ENCODE measurements around the gene IRX5.

IRX5 gene

GRCh38 chr16:54930005-54930868, at the start of gene IRX5:
Gene IRX5, plus strand, starts transcription at chr16:54930865. Its CDS starts 334 bp downstream, at chr16:54931199.
- DNase-seq (ENCODE audit: low read depth in 2 of 2) = no peak

DNA sequence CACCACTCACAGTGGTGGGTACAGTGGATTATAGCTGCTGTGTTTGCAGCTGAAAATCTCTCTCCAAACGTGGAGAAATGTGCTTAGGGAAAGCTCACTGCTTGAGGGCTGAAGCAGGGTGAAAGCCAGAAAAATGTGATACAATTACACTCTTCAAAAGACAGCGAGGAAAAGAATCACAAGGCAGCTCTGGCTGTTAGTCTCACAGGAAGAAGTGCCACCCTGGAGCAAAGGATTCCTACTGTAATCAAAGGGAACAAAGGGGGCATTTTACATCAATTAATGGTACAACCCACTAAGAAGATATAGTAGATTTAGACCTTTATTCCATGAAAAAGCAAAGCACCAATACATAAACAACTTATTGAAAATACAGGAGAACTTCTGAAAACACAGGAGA, 48.1 kb upstream of the IRX5 start:
- no peak for DNase-seq (ENCODE audit: low read depth in 2 of 2)

GRCh38 chr16:54883358-54883757, 47.3 kb upstream of the IRX5 start:
- no peak for DNase-seq (ENCODE audit: low read depth in 2 of 2)

GRCh38 chr16:54886078-54886477, 44.6 kb upstream of the IRX5 start:
- no peak for DNase-seq (ENCODE audit: low read depth in 2 of 2)

DNA sequence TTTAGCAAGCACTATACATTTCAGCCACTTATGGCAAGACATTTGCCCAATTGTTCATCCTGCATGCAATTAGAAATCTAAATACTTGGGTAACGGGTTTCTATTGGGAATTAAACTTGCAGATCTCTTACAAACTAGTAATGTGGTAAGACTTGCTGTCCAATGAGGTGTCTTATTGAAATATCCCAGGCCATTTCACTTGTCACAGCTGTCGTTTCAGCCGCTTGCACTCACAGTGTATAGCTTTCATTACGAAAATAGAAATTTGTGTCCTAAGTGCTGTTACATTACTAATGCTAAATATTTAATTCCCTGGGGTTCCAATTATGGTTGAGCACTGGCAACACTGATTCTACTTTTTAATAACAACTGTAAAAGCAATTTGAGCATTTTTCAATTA, 40.3 kb upstream of the IRX5 start:
- DNase-seq (ENCODE audit: low read depth in 2 of 2) = no peak

DNA sequence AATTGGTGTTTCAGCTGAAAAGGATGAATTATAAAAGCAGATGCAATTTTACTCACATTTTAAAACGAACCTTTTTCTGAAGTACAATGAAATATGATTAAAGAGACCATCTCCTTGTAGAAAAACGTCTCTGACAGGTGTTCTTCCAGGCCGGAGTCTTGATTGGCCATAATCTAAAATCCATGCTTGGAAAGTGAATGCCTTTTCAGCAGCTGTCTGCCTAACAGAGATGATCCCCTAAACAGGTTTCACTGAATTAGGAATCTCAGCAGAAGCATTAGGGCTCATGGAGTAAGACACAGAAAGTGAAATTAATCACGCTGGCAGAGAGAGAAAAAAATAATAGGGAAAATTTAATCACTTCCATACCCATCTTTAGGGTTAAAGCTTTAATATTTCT, 39.3 kb upstream of the IRX5 start:
- DNase-seq (ENCODE audit: low read depth in 2 of 2) = no peak

DNA sequence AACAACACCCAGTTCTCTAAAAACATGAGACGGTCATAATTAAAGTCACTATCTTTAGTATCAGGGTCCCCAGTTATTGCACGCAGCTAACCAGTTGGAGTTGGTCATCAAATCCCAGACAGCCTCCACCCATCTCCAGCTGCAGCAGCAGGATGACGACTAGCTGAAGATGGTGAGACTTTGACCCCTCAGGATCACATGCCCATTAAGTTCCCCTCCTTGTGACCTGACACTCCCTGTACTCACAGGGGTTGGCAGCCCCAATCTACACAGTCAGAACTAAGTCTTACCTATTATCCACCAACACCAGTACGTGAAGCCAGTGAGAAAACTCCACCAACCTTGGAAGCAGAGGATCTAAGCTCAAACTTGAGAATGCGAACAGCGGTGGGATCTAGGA, 37.7 kb upstream of the IRX5 start:
- no peak for DNase-seq (ENCODE audit: low read depth in 2 of 2)

- no peak for DNase-seq (ENCODE audit: low read depth in 2 of 2)
These were observed 32.7 kb upstream of the IRX5 start for GRCh38 chr16:54897930-54898329.

- DNase-seq (ENCODE audit: low read depth in 2 of 2) = no peak
These were observed 29.1 kb upstream of the IRX5 start for GRCh38 chr16:54901606-54902005.

GRCh38 chr16:54903047-54903446, 27.6 kb upstream of the IRX5 start:
- no peak for DNase-seq (ENCODE audit: low read depth in 2 of 2)

DNA sequence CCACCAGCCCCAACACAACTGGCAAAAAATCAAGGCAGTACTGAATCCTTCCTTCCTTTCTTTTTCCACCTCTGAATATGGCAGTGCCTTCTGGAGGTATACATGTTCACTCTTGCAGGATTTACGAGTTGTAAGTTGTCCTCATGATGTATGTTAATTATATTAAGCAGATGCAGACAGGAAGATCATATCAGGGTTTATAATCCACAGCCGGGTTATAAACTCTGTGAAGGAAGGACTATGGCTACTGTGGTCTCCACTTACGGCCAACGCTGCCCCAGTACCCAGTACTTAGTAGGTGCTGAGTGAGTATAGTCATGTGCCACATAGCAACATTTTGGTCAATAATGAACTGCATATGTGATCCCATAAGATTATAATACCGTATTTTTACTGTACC, 19.6 kb upstream of the IRX5 start:
- DNase-seq (ENCODE audit: low read depth in 2 of 2) = no peak

DNA sequence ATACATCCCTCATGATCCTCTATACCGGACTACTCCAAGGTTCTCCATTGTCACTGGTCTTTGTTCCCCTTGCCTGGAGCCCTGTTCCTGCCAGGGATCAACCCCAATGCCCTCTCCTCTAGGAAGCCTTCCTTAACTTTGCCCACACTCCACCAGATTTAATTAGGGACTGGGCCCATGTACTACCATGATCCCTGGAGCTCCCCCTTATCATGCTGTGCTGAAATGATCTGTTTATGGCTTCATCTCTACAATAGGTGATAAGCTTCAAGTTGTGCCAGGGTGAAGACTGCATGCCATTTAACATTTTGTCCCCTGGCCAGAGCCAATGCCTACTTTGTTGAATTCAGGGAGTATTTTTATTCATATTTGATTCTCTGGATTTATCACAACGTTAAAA, 17.9 kb upstream of the IRX5 start:
- no peak for DNase-seq (ENCODE audit: low read depth in 2 of 2)

- no peak for DNase-seq (ENCODE audit: low read depth in 2 of 2)
These were observed 9.3 kb upstream of the IRX5 start for GRCh38 chr16:54921206-54921824.

DNA sequence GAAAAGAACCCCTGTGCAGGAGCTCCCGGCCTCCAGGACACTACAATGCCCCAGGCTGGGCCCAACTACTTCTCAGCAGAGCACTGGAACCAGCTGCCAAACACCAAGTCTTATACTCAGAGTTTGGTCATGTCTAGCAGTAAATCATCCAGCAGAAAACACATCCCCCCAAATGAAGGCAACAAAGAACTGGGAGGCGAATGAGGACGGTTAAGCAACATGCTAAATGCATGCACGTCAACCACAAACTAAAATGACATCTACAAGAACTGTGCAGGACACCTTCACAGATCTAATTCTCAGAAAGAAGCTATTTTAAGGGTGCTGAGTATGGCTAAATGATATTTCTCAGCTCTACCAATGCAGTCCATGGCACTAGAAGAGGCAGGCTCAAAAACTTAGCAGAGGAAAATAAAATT, 7.6 kb upstream of the IRX5 start:
- no peak for DNase-seq (ENCODE audit: low read depth in 2 of 2)

- DNase-seq (ENCODE audit: low read depth in 2 of 2) = no peak
These were observed 6.7 kb upstream of the IRX5 start for GRCh38 chr16:54923988-54924387.

GRCh38 chr16:54926166-54926838, 4.4 kb upstream of the IRX5 start:
- no peak for DNase-seq (ENCODE audit: low read depth in 2 of 2)

DNA sequence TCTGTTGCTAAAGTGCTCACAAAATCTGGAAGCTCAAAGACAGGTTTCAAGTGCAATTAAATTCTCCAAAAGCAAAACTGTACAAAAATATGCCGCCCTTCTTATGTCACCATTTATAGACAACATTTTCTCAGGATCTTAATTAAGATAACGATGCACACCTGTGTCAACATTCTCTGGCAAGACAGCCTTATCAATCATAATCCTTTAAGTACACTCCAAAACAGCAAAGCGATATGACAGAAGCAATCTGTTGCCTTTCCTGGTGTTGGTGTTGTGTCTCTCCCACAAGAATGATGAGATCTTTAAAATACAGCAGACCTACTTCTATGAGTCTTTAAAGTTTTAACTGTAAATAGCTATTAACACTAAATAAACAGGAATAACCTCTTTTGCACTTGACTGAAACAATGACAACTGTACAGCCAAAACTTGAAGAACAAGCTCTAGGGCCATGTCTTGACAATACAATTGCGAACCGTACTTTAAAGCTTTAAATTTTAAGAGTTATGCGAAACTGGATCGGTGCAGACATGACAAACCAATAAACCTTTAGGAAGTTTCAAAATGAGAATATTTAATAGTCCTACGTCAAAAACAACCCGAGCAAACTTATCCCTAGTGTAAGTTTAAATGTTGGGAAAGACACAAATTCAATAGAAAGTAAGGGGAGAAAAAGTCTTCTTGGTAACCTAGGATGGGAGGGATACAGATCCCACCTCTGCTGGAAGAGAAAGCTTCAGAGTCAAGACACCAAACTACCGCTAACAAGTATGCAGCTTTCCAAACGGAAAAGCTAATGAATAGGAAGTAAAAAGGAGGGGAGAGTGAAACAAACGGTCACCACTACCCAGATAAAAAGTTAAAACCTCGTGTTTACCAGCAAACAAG, 3.3 kb upstream of the IRX5 start:
- no peak for DNase-seq (ENCODE audit: low read depth in 2 of 2)

DNA sequence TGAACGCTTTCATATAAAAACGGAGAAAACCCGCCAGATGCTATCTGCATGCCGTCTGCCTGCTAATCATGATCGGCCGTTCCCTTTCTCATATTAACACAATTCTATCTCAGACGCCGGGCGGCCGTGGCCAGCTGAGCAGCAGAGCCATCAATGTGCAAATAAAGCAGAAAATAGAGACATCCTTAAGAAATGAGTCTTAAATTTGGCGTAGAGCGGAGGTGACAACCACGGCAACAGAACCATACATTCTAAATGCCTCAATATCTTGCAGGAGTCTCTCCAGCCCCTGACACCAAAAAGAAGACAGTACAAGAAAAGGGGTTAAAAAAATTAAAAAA, 2.7 kb upstream of the IRX5 start:
- DNase-seq (ENCODE audit: low read depth in 2 of 2) = no peak

- DNase-seq (ENCODE audit: low read depth in 2 of 2) = no peak
These were observed 2.1 kb upstream of the IRX5 start for GRCh38 chr16:54928411-54929089.

DNA sequence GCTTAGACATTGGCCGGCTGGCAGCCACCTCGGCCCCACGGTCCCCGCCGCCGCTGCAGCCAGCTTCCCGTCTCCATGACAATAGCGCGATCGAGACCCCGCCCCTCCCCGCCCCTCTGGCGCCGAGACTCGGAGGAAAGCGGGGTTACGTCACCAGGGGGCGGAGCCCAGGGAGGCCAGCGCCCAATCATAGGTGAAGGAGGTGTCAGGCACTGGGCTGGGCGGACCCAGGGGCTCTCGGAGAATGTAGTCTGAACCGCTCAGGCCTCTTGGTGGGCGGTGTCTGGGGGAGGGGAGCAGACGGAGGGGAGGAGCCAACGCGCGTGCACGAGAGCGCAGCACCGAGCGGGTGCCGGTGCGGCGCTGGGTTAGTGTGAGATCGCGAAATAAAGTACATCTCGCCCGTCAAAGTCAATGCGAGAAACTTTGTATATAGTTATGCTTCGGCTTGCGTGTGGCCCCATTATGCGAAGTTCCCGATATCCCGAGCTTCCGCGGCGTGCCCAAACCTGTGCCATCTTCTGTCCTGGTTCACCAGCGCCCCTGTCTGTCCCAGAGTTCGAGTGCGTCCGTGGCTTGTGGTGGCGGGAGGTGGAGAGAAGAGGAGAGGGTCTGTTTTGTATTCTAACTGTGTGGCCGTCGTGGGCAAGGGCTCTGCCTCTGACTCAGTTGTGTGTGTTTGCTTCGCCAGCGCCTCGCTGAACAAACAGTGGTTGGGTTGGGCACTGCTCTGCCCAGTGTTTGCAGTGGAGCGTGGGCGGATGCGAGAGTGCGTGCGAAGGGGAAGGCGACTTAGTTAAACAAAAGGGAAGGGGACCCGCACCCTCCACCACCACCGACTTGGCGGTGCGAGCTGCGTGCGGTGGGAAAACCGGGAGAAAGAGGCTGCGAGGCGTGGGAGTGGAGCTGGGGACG, 1.3 kb upstream of the IRX5 start:
- peak; percentile 78 to 95 for DNase-seq (ENCODE audit: low read depth in 2 of 2)

DNA sequence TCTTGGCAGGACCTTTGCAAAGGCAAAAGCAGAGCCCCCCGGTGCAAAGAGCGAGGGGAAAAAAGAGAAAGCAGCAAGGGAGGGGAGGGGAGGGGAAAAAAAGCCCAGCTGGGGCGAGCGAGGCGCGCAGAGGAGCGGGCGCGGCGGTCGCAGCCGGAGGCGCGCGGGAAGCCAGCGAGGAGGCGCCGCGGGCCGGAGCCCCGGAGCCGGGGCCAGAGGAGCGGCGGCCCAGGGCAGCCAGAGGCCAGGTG, 129 bp downstream of the IRX5 start:
- no peak for DNase-seq (ENCODE audit: low read depth in 2 of 2)
